ENCODE data around the gene COL5A1.

DNA sequence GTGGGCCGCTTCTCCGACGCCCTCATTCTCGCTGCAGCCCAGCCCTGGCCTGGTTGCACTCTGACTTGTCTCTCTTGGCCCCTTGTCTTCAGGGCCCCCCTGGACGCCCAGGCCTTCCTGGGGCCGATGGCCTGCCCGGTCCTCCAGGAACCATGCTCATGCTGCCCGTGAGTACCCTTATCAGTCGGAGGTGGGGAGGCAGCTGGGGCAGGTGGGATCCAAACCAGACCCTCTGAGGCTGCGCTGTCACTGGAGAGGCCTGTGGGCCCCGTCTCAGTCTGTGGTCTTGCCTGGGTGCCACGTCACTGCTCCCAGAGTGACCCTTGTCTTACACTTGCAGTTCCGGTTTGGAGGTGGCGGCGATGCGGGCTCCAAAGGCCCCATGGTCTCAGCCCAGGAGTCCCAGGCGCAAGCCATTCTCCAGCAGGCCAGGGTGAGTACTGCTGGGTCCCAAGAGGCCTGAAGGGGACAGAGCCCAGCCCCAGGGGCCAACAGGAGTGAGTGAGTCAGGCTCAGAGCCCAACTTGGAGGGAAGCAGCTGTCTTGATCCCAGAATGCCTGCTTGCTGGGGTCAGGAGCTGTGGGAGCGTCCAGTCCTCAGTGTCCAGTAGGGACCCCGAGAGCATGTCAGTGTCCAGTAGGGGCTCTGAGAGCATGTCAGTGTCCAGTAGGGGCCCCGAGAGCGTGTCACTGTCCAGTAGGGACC is 109.0 kb downstream of the COL5A1 start:
- TF ChIP-seq, protein P1, sequence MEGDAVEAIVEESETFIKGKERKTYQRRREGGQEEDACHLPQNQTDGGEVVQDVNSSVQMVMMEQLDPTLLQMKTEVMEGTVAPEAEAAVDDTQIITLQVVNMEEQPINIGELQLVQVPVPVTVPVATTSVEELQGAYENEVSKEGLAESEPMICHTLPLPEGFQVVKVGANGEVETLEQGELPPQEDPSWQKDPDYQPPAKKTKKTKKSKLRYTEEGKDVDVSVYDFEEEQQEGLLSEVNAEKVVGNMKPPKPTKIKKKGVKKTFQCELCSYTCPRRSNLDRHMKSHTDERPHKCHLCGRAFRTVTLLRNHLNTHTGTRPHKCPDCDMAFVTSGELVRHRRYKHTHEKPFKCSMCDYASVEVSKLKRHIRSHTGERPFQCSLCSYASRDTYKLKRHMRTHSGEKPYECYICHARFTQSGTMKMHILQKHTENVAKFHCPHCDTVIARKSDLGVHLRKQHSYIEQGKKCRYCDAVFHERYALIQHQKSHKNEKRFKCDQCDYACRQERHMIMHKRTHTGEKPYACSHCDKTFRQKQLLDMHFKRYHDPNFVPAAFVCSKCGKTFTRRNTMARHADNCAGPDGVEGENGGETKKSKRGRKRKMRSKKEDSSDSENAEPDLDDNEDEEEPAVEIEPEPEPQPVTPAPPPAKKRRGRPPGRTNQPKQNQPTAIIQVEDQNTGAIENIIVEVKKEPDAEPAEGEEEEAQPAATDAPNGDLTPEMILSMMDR (IDR thresholded peaks at IDR 0.05), result no peak
- TF ChIP-seq EZH2 (IDR thresholded peaks at IDR 0.05) (no peak), EZH2phosphoT487 (IDR thresholded peaks at IDR 0.05) (no peak)
